Omental fat pad (tissue), 4 donors: ENCODE results near the gene GTF2A1. TPM values are rescaled to one million over a fixed set of nuclear protein-coding genes. Genes with fewer than 3 reads are reported as not detected.

Experiments used
- ATAC-seq: fragments of 150-250 bp; one replicate; pipeline ENCODE4 v1.9.1; 2016; ENCODE audit warnings: mild to moderate bottlenecking, moderate library complexity; ENCODE audit not compliant: low FRiP score
- DNase-seq: peaks from one replicate; pipeline ENCODE4 v3.0.0-alpha.2; 2019; ENCODE audit warnings: low spot score
- total RNA-seq, 4 donors: library from RNA; depleted of rRNA; stranded (reverse); fragments of >200 nt; gene quantifications; one replicate each; pipeline ENCODE4 v1.1.0, GENCODE V29; 2016
- TF ChIP-seq, protein P1 (sequence below), 3 donors: fragments of 450-650 bp; IDR thresholded peaks; one replicate each; pipeline ENCODE4 v1.5.1; 2016 to 2017; ENCODE audit warnings: antibody characterized with exemption in 3 of 3, mild to moderate bottlenecking in 3 of 3, moderate library complexity in 2 of 3

Gene GTF2A1
- total RNA-seq, 4 donors from 2014 or later = 17.4 to 32.0 (median 22.8) TPM

DNA sequence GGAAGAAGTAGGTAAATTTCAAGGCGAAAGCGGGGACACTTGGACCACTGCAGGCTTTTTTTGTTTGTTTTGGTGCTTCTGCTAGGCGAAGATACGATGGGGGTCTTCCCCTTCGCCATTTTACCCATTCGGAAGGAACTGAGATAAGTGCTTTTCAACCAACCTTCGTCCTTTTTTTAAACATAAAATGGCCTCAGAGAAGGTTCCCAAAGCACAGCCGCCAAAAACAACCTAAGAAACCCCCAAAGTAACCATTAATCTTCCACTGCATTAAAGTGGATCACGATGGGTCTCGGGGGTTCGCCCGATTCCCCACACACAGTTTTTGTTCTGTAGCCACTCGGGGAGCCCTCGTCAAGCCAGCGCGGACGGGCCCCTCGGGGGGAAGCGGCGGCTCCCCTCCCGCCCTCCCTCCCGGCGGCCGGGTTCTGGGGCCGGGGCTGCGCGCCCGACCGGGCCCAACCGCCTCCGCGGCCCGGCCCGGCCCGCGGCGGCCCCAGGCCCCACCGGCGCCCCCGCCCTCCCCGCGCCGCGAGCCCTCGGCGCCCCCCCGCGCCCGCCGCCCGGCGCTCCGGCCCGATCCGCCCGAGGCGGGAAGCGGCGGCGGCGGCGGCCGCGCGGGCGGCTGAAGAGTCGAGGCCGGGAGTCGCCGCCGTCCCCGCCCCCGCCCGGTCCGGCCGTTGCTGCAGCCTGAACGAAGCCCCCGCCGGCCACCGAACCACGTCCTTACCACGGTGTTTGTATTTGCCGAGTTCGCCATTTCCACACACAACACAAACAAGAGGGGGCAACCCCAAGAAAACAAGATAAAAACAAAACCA lies 790 bp downstream of the GTF2A1 start:
- TF ChIP-seq, protein P1, sequence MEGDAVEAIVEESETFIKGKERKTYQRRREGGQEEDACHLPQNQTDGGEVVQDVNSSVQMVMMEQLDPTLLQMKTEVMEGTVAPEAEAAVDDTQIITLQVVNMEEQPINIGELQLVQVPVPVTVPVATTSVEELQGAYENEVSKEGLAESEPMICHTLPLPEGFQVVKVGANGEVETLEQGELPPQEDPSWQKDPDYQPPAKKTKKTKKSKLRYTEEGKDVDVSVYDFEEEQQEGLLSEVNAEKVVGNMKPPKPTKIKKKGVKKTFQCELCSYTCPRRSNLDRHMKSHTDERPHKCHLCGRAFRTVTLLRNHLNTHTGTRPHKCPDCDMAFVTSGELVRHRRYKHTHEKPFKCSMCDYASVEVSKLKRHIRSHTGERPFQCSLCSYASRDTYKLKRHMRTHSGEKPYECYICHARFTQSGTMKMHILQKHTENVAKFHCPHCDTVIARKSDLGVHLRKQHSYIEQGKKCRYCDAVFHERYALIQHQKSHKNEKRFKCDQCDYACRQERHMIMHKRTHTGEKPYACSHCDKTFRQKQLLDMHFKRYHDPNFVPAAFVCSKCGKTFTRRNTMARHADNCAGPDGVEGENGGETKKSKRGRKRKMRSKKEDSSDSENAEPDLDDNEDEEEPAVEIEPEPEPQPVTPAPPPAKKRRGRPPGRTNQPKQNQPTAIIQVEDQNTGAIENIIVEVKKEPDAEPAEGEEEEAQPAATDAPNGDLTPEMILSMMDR (IDR thresholded peaks at IDR 0.05) = no peak
- no peak for DNase-seq
- no peak for ATAC-seq

DNA sequence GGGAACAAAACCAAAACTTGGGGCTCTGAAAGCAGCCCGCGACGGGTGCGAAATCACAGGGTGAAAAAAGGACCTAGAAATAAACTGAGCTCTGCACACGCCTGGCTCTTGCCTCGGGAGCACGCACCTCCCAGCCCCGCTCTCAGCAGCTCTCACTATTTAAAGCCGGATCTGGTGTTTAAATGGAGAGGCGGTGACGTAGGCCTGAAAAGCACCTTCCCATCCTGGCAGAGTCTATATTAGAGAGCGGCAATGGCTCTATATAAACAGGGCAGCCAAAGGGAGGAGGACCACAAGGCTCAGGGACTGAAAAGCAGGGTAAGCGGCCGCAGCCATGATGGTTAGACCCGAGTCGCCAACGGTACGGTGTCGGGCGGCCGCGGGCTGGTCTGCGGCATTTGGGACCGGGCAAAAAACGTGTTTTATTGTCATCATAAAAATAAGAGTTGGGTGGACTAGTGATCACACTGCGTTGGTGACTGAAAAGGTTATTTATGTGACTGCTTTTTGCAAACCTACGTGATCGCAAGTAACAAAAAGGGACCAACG lies 1.5 kb downstream of the GTF2A1 start:
- DNase-seq = peak; percentile 88
- peak; percentile 83 for ATAC-seq
- TF ChIP-seq, protein P1 (IDR thresholded peaks at IDR 0.05) = no peak

DNA sequence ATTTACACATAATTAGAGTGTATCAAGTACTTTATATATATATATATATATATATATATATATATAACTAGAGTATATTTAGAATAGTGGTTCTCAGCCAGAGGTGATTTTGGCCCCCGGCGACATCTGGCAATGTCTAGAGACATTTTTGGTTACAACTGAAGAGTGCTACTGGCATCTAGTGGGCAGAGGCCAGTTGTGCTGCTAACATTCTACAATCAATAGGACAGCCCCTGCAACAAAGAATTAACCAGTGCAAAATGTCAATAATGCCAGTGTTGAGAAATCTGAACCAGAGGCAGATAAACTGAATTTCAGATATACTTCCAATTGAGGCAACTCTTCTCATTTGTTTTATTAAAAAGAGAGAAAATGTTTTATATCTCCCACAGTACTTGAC lies 8.9 kb downstream of the GTF2A1 start:
- DNase-seq (no peak), ATAC-seq (no peak)
- TF ChIP-seq, protein P1 (IDR thresholded peaks at IDR 0.05) = no peak

DNA sequence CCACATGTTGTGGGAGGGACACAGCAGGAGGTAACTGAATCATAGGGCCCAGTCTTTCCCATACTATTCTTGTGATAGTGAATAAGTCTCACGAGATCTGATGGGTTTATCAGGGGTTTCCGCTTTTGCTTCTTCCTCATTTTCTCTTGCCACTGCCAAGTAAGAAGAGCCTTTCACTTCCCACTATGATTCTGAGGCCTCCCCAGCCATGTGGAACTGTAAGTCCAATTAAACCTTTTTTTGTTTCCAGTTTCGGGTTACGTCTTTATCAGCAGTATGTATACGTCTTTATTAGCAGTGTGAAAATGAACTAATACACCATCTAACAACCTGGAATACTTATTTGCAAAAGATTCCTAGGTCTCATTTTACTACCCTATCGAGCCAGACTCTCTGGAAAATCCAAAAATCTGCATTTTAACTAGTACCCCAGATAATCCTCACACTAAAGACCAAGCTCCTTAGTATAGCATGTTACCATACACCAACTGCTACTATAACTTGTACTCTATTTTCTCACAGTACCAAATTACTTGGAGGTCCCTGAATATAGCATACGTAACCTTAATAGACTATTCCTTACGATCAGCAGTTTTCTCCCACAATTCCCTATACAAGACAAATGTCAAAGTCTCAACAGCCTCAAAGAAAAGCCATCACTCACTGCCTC lies 11.5 kb downstream of the GTF2A1 start:
- no peak for DNase-seq
- TF ChIP-seq, protein P1 (IDR thresholded peaks at IDR 0.05) = no peak
- ATAC-seq = no peak

DNA sequence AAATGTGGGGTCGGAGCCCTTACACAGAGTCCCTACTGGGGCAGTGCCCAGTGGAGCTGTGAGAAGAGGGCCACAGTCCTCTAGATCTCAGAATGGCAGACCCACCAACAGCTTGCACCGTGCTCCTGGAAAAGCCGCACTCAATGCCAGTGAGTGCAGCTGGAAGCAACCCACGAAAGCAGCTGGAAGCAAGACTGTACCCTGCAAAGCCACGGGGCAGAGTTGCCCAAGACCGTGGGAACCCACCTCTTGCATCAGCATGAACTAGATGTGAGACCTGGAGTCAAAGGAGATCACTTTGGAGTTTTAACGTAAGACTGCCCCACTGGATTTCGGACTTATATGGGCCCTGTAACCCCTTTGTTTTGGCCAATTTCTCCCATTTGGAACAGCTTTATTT lies 12.3 kb downstream of the GTF2A1 start:
- DNase-seq (no peak), ATAC-seq (no peak)
- TF ChIP-seq, protein P1 (IDR thresholded peaks at IDR 0.05) = no peak

DNA sequence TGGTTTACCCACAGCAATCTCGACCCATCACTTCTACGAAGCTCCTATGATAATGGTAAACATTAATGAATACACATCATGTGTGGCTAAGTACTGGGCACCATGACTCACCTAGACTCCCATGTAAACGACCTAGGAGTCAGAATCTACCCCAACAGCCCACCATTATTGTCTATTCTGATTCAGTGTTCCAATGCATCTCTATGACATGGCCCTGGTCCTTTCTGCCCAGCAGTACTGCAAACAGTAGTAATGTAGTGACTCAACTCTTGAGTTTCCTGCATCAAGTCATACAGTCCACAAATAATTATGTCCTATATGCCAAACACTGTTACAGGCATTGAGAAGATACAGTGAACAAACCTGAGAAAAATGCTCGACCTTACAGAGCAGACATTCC lies 14.6 kb downstream of the GTF2A1 start:
- DNase-seq (no peak), ATAC-seq (no peak)
- TF ChIP-seq, protein P1 (IDR thresholded peaks at IDR 0.05) = no peak
